Amniotic stem cell (primary cell): ENCODE data around the gene DAND5.
"Not testable (repeated sequence)": the region's sequence is repeated elsewhere in the genome, so short reads cannot be mapped to it uniquely, and the experiment has no call there.

Experiments
- DNase-seq: peaks from one replicate; lab custom pipeline; 2025; lab: John Stamatoyannopoulos, UW

The DAND5 gene

DNA sequence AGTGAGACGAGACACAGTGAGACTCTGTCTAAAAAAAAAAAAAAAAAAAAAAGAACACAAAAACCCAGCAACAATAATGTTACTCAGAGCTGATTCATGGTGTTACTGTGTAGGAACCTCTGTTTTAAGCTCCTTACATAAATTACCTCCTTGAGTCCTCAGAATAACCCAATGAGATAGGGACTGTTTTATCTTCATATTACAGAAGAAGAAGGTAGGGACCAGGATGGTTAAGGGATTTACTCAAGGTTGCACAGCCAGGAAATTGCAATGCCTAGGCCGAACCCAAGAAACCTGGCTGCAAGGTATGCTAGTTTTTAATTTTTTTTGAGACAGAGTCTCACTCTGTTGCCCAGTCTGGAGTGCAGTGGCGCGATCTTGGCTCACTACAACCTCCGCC lies 1.5 kb upstream of the DAND5 start:
- DNase-seq, result no peak

DNA sequence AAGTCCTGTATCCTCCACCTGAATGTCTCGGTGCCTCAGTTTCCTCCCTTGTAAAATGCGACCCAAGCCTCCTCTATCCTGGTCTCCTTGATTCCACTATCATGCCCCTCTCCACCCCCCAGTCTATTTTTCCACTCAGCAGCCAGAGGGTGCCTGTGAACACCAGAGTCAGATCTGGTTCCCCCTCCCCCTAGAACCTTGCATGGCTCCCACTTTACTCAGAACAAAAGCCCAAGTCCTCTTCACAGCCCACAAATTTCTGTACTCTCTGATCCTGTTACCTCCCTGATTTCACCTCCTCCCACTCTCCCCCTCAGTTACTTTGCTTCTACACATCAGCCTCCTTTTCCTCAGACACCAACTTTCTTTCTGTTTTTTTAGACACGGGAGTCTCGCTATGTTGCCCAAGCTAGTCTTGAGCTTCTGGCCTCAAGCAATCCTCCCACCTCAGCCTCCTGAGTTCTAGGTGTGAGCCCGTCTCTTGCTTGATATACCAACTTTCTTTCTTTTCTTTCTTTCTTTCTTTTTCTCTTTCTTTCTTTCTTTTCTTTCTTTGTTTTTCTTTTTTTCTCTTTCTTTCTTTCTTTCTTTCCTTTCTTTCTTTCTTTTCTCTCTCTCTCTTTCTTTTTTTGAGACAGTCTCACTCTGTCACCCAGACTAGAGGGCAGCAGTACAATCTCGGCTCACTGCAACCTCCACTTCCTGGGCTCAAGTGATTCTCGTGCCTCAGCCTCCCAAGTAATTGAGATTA lies 869 bp downstream of the DAND5 start:
- no peak for DNase-seq

DNA sequence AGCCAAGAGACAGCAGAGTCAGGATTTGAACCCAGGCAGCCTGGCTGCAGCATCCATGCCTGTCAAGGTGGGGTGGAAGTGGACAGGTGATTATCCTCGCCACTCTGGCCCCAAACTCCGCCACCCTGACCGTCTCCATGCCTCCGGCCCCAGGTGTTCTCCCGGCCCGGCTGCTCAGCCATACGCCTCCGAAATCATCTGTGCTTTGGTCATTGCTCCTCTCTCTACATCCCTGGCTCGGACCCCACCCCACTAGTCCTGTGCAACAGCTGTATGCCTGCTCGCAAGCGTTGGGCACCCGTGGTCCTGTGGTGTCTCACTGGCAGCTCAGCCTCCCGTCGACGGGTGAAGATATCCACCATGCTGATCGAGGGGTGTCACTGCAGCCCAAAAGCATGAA lies 3.9 kb downstream of the DAND5 start:
- no peak for DNase-seq

DNA sequence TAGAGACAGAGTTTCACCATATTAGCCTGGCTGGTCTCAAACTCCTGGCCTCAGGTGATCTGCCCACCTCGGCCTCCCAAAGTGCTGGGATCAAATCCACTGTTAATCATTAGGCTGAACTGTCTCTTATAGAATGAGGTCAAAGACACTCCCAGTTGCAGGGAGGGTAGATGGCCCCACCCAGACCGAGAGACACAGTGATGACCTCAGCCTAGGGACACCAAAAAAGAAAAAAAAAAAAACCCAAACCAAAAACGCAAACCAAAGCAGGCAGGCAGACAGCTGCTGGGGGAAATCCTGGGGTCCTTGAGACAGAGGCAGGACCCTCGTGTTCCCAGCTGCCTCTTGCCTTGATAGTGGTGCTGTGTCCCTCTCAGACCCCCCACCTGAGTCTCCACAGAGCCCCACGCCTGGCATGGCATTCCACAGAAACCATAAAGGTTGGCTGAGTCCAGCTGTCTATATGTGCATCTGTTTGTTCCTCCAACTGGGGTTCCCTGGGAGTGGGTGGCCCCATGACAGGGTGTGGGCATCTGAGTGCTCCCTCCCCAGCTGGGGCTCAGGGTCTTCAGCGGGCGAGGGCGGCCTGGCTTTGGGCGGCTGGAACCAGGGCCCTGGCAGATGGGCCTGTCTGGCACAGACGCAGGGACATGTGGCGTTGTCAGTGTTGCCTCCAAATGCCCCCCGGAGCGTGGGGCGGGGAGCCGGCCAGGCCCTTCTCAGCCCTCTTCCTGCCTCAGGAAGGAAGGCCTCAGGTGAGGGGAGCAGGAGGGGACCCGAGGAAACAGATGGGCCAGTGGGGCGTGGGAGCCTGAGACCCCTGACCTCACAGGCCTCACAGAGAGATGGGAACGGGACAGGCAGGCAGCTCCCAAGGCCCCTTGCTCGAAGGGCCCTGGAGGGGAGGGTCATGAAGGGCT lies 5.2 kb downstream of the DAND5 start:
- no peak for DNase-seq

DNA sequence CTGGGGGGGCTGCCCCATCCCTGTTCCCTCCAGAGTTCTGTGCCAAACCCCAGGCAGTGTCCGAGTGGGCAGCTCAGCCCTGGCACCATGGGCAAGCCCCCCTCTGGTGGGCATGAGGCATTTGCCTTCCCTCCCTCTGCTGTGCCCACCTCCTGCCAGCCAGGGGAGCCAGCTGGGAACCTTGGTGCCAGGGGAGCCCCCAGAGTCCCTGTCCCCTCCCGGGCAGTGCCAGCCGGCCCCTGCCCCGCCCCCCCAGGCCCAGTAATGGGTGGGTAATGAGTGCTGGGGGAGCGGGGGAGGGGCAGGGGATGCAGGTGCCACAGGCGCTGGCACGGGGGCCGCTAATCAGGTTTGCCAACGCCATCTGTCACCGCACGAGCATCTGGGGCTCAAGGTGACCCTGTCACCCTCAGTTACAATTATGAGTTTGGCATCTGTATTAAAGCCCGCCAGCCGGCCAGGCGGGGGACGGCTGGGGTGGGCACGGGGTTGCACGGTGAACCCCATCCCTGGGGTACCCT lies 5.9 kb downstream of the DAND5 start:
- no peak for DNase-seq

DNA sequence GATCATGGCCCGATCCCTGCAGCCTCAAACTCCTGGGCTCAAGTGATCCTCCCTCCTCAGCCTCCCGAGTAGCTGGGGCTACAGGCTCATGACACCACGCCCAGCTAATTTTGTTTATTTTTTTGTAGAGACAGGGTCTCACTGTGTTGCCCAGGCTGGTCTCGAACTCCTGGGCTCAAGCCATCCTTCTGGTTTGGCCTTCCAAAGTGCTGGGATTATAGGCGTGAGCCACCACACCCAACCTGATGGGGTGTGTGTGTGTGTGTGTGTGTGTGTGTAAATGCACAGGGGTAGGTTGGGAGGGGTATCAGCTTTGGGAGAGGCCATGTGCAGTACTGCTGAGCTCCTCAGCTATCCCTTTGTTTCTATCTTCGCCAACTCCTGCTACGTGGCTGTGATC lies 6.7 kb downstream of the DAND5 start:
- not testable (repeated sequence) for DNase-seq

DNA sequence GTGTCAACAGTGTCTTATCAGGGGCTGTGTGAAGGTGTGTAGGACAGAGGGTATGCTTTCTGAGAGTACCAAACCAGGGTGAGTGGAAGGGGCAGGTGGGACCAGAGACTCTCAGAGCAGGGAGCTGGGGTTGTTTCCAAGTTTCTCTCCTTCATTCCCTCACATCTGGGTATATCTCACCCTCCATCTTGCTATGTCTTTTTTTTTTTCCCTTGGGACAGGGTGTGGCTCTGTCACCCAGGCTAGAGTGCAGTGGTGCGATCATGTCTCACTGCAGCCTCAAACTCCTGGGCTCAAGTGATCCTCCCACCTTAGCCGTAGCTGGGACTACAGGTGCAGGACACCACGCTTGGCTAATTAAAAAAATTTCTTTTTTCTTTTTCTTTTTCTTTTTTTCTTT lies 10.6 kb downstream of the DAND5 start:
- no peak for DNase-seq

DNA sequence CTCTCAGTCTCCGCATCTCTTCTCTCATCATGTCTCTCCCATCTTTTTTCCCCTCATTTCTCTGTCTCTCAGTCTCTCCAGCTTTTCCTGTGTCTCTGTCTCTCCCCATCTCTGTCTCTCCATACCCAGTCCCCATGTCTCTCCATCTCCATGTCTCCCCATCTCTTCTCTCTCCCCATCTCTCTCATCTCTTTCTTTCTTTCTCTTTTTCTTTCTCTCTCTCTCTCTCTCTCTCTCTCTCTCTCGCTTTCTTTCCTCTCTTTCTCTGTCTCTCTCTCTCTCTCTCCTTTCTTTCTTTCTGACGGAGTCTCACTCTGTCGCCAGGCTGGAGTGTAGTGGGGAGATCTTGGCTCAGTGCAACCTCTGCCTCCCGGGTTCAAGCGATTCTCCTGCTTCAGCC lies 13.3 kb downstream of the DAND5 start:
- DNase-seq, result no peak

DNA sequence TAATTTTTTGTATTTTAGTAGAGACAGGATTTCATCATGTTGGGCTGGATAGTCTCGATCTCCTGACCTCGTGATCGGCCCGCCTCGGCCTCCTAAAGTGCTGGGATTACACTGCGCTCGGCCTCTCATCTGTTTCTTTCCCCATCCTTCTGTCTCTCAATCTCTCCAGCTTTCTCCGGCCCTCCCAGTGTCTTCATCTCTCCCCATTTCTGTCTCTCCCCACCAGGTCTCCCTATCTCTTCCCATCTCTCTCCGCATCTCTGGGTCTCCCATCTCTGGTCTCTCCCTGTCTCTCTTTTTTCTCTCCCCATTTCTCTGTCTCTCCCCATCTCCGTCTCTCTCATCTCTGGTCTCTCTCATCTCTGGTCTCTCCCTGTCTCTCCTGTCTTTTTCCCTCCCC lies 13.7 kb downstream of the DAND5 start:
- no peak for DNase-seq

DNA sequence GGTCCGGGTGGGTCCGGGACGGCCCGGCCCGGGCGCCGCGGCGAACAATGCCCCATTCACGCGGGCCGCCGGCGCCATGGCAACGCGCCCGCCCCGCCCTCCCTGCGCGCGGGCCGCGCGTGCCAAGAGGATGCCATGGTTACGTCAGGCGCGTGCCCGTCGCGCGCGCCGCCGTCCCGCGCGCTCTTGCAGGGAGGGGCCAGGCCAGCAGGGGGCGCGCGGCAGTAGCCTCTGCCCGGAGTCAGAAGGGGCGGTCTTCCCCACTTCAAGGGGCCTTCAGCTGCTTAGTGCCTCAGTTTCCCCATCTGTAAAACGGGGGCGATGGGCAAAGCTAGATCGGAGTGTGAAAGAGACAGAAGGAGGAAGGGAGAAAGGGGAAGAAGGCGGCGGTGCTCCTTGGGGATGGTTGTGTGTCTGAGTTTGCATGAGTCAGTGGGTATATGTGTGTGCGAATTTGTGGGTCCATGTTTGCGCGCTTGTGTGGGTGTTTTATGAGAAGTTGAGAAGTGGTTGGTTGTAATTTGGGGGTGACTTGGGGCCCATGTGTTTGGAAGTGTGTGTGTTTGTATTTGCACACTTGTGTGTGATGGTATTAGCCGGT lies 14.3 kb downstream of the DAND5 start:
- peak; percentile 11 for DNase-seq

DNA sequence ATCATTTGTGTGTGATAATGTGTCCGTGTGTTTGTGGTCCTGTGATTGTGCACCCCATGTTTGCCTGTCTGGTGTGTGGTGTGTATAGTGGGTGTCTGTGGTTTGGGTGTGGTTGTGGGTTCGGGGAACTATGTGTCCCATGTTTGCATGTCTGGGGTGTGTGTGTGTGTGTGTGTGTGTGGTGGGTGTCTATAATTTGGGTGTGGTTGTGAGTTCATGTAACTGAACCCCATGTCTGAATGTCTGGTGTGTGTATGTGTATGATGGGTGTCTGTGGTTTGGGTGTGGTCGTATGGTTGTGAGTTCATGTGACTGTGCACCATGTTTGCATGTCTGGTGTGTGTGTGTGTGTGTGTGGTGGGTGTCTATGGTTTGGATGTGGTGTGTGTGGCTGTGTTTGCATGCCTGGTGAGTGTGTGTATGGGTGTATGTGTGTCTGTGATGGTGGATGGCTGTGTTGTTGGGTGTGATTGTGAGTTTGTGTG lies 14.8 kb downstream of the DAND5 start:
- no peak for DNase-seq

DNA sequence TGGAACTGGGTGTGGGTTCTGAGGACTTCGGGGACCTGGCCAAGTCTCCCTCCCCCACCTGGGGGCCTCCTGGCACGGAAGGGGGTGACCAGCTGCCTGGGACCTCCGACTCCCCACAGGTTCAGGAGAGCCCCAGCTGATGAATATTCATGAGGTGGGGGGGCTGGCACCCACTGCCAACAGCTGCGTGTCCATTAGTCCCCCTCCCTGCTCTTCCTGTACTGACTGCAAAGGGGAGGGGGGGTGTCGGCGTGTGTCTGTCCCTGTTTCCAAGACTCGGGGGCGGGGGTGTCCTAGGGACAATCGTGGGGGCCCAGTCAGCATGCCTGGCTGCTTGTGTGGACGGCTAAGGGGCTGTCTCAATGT lies 15.3 kb downstream of the DAND5 start:
- DNase-seq, result no peak

DNA sequence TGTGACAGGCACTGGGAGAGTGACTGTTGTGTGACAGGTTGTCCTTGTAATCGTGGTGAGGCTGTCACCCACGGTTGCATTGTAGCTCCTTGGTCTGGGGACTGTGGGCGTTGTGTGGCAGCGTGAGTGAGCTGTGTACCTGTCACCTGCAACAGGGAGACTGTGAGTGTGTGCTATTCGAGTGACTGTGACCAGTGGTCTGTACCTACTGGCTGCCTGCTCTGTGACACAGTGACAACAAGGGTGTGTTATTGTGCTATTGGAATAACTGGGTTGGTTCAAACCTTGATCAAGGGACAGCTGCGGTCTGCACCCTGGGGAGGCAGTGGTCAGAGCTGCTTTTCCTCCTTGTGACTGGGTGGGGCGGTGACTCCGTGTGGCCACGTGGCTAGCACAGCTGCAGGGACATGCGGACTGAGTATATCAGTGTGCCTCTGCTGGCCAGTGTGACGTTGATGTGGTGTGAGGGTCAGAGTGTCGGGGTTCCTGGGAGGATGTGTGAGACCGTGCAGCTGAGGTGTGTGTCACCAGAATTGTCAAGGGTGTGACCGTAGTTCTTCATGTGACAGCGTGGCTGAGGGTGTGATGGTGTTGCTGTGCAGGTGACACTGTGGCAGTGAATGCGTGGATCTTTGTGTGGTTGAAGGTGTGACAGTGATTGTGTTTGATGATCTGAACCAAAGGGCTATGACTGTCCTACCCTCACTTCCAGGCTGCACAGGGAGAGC lies 15.8 kb downstream of the DAND5 start:
- no peak for DNase-seq

DNA sequence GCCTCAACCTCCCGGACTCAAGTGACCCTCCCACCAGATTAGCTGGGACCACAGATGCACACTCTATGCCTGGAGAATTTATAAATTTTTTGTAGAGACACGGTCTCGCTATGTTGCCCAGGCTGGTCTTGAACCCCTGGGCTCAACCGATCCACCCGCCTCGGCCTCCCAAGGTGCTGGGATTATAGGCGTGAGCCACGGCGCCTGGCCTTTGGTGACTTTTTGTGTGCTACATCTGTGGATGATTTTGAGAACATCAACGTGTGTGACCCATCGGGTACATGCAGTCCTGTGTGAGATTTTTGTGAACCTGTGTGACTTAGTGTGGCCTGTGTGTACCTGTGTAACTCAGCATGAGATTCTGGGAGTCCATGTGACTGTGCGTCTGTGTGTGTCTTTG lies 17.4 kb downstream of the DAND5 start:
- no peak for DNase-seq

DNA sequence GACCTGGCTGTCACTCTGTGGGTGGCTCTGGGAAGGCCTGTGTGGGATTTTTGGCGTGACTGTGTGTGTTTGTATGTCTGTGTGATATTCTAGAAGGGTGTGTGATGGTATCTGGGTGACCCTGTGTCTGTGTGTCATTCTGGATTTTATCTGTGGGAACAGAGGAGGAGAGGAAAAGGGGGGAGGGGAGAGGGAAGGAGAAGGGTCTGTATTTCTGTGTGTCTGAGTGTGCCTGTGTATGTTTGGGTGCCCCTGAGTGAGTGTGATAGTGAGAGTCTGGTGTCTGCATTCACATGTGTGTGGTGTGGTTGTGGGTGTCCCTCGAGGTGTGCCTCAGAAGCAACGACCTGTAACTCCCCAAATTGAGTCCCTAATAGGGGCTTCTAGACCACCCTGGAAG lies 17.8 kb downstream of the DAND5 start:
- DNase-seq, result no peak

DNA sequence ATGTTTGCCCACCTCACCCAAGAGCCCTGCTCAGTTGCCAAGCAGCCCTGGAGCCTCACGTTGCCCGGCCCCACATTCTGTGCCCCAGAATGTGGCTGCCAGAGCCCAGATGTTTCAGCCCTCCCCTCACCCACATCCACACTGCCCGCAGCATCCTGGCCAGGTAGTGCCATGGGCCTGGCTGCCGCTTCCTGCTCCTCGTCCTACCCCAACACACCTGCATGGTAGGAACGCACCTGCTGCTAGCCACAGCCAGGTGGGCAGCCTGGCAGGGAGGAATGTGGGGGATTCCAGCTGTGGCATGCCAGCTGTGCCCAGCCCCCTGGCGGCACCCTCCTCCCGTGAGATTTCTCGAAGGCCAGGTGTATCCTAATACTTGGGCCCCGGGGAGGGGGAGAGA lies 18.4 kb downstream of the DAND5 start:
- no peak for DNase-seq

DNA sequence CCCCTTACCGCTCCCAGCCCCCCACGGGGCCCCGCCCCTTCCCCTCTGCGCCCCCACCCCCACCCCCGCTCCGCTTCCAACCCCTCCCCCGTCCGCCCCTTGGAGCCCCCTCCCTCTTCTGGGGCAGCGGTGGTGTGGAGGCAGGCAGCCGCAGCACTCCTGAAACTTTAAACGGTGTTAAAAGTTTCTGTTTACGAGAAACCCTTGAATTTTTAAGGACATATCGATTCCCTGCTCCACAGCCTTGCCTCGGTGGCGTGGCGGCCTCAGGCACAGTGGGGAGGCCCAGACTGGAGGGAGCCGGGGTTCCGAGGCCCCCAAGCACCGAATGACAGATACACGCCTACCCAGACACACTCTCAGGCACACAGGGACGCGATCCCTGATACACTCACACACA lies 21.1 kb downstream of the DAND5 start:
- no peak for DNase-seq

DNA sequence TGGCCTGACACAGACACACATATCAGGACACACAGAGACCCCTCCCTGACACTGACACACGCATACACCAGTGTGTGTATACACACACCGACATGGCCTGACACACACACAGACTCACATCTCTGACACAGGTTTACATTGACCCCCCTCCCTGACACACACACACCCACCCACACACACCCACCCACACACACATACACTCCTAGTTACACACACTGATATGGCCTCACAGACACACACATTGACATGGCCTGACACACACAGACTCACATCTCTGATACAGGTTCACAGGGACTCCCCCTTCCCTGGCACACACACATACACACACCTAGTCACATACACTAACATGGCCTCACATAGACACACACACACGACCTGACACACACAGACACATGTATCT lies 21.5 kb downstream of the DAND5 start:
- DNase-seq, result no peak

DNA sequence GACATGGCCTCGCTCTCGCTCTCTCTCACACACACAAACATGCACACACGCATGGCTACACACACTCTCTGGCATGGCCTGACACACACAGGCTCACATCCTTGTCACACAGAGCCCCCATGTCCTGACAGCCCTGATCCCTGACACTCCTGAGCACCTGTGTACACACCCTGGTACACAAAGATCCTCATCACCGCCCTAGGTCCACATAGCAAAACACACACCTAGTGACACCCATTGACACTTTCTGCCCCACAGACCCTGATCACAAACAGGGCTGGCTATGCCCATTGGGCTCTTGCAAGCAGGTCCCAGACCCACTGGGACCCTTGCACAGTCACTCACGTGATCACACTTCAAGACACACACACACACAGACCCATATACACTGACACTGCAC lies 21.9 kb downstream of the DAND5 start:
- DNase-seq, result no peak

DNA sequence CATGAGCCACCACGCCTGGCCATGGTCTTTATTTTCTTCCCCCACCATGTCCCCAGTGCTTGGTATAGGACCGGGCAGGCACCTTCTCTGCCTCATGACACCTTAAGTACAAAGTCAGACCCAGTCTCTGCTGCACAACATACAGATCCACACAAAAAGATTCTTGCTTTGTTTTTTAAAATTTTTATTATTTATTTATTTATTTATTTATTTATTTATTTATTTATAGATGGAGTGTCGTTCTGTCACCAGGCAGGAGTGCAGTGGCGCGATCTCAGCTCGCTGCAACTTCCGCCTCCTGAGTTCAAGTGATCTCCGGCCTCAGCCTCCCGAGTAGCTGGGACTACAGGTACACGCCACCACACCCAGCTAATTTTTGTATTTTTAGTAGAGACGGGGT lies 23.4 kb downstream of the DAND5 start:
- no peak for DNase-seq

DNA sequence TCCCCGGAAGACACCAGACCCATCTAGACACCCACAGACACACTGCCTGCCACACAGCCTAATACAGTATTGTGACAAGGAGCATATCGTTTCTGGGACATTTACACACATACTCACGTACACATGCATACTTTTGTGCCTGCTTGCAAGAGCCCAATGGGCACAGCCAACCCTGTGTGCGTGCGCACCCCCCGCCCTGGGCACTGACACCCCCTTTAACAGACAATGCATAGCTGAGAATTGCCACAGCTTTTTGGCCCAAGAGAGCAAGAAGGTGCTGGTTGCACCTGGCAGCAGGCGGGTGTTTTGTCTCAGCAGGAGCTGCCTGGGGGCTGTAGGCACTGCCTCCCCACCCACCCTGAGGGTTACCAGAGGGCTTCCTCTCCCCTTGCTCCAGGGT lies 24.2 kb downstream of the DAND5 start:
- DNase-seq, result no peak
